ENCODE data around the gene RAB9B. TPM values are rescaled to one million over a fixed set of nuclear protein-coding genes. Genes with fewer than 3 reads are reported as not detected.

The RAB9B gene
- total RNA-seq (2022; extraction: Qiagen RNA extraction), result 0.02 to 0.05 TPM (median 0.05 TPM) in 4 of 5 replicates, not detected in the other

GRCh38 chrX:103831803-103832544, at the start of gene RAB9B:
Gene RAB9B (minus strand): TSS chrX:103832257. CDS start chrX:103825784, 6,473 bp downstream.

GRCh38 chrX:103776546-103776945, 55.5 kb downstream of the RAB9B start, which contains the start of gene PLP1:
Gene PLP1 (plus strand): TSS chrX:103776840. CDS start chrX:103776996, 156 bp downstream.

Other genes starting within 250 kb of the RAB9B start
- gene TCEAL4, start 246.7 kb downstream of the RAB9B start, total RNA-seq (2022; extraction: Qiagen RNA extraction), result 111 to 157 TPM (median 119 TPM) in 5 replicates
- 15.7 to 22.2 TPM (median 17.1 TPM) in 5 replicates for gene TCEAL3, start 224.3 kb downstream of the RAB9B start, total RNA-seq (2022; extraction: Qiagen RNA extraction)
- gene TCEAL1, start 203.3 kb downstream of the RAB9B start, total RNA-seq (2022; extraction: Qiagen RNA extraction), result 33.9 to 44.2 TPM (median 38.3 TPM) in 5 replicates
- 451 to 1,193 TPM (median 498 TPM) in 5 replicates for gene MORF4L2, start 145.6 kb downstream of the RAB9B start, total RNA-seq (2022; extraction: Qiagen RNA extraction)
- gene TMEM31, start 121.3 kb downstream of the RAB9B start, total RNA-seq (2022; extraction: Qiagen RNA extraction), result 0.21 TPM in 1 of 5 replicates, not detected in the others
- not detected in 5 replicates for gene PLP1, start 55.4 kb downstream of the RAB9B start, total RNA-seq (2022; extraction: Qiagen RNA extraction)
- gene TMSB15B, start 130.4 kb upstream of the RAB9B start, total RNA-seq (2022; extraction: Qiagen RNA extraction), result 5.5 to 6.6 TPM (median 6.4 TPM) in 5 replicates
- gene H2BW1, start 181.5 kb upstream of the RAB9B start, total RNA-seq (2022; extraction: Qiagen RNA extraction), result not detected in 5 replicates
- gene H2BW2, start 207.7 kb upstream of the RAB9B start, total RNA-seq (2022; extraction: Qiagen RNA extraction), result not detected in 5 replicates
- gene TMSB15C, start 244.0 kb upstream of the RAB9B start, total RNA-seq (2022; extraction: Qiagen RNA extraction), result 0.05 to 0.29 TPM (median 0.10 TPM) in 5 replicates

All from A549 treated with Hydrocortisone at 1 μM for 4 hours (cell line).